Measurements from ENCODE around the gene PHLDB1. TPM values are rescaled to one million over a fixed set of nuclear protein-coding genes. Genes with fewer than 3 reads are reported as not detected.

PHLDB1 gene
- total RNA-seq, 1 experiment from 2014 or later, result 36.2 TPM

DNA sequence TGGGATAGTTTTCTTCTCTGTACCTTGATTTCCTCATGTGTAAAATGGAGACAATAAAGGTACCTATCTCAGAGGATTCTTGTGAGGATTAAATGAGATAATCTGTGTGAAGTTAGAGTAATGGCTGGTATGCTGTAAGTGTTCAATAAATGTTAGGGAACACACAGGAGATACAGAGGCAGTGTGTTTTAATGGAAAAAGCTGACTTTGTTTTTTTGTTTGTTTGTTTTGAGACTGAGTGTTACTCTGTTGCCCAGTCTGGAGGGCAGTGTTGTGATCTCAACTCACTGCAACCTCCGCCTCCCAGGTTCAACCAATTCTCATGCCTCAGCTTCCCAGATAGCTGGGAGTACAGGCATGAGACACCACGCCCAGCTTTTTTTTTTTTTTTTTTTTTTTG, 37.7 kb upstream of the PHLDB1 start:
- ChIA-PET RAD21 (ENCODE audit: low non-redundant PET in 1 of 2, low total read pairs in 2 of 2, uncharacterized antibody in 2 of 2, unreplicated experiment in 2 of 2) (no interaction called here), CTCF (no interaction called here), POLR2A (no interaction called here)

More for the DNA sequence above, 37.7 kb upstream of the PHLDB1 start:
- Histone ChIP-seq H2AFZ (ENCODE audit: low read depth, low read length, poor library complexity, severe bottlenecking) (no peak overlapping the region), H3K9ac (ENCODE audit: low read length) (no peak overlapping the region), H3K27me3 (ENCODE audit: insufficient read depth, low read length) (no peaks in the 10 kb centered on the region), H3K9me2 (ENCODE audit: insufficient read depth) (no peaks in the 10 kb centered on the region), H3K9me3 (ENCODE audit: control insufficient read depth in 1 of 2, insufficient read depth in 1 of 2, low read depth in 1 of 2, low read length in 2 of 2) (no peaks in the 10 kb centered on the region), H3K4me3 (replicated peaks in 1 of 2; ENCODE audit: low read depth in 1 of 2, low read length in 2 of 2) (no peak overlapping the region), H3K4me1 (ENCODE audit: control insufficient read depth in 1 of 2, insufficient read depth in 2 of 2, low read length in 2 of 2) (peaks cover 8 to 38% of the 10 kb centered on the region in 2 experiments), H3K4me2 (ENCODE audit: low read length) (no peak overlapping the region), H3K79me2 (ENCODE audit: insufficient read depth, low read length) (peaks cover 25% of the 10 kb centered on the region), H3K27ac (ENCODE audit: low read depth, low read length) (no peak overlapping the region), H3K36me3 (ENCODE audit: control insufficient read depth in 1 of 2, insufficient read depth in 2 of 2, low read length in 2 of 2) (no peaks in the 10 kb centered on the region), H4K20me1 (ENCODE audit: insufficient read depth) (peaks cover 6% of the 10 kb centered on the region; the same call in 1 of the 2 replicates)
- no peak for DNase-seq (ENCODE audit: low read depth, low spot score)
- intact Hi-C loops (cut with micrococcal nuclease), result no loop called here
- BruUV-seq (replicated peaks), result no TSS peak
- TF ChIP-seq FOSL1 (IDR thresholded peaks at IDR 0.05; ENCODE audit: low read depth) (no peak), CEBPB (IDR thresholded peaks at IDR 0.05; ENCODE audit: low read depth) (no peak), EZH2phosphoT487 (IDR thresholded peaks at IDR 0.05; ENCODE audit: borderline replicate concordance) (no peak), JUND (IDR thresholded peaks at IDR 0.05) (no peak), EGR1 (IDR thresholded peaks at IDR 0.05; ENCODE audit: low read depth) (no peak), ZBTB33 (IDR thresholded peaks at IDR 0.05; ENCODE audit: extremely low read depth, insufficient replicate concordance, low read length) (no peak), RAD21 (IDR thresholded peaks at IDR 0.05; ENCODE audit: low read depth) (no peak), POLR2A (IDR thresholded peaks at IDR 0.05; ENCODE audit: borderline replicate concordance, extremely low read depth, insufficient read depth, insufficient read length) (no peak), EZH2 (IDR thresholded peaks at IDR 0.05) (no peak), CBX3 (IDR thresholded peaks at IDR 0.05; ENCODE audit: low read depth) (no peak), ZNF274 (IDR thresholded peaks at IDR 0.05; ENCODE audit: low read depth, low read length) (no peak), SRF (IDR thresholded peaks at IDR 0.05; ENCODE audit: low read depth) (no peak), TCF7L2 (IDR thresholded peaks at IDR 0.05; ENCODE audit: borderline replicate concordance, extremely low read depth, insufficient read depth, insufficient read length) (no peak), SIN3A (IDR thresholded peaks at IDR 0.05; ENCODE audit: low read depth) (no peak), MAX (IDR thresholded peaks at IDR 0.05) (no peak)
- TF ChIP-seq, protein P1, sequence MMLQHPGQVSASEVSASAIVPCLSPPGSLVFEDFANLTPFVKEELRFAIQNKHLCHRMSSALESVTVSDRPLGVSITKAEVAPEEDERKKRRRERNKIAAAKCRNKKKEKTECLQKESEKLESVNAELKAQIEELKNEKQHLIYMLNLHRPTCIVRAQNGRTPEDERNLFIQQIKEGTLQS (IDR thresholded peaks at IDR 0.05), result no peak
- TF ChIP-seq, protein P2, sequence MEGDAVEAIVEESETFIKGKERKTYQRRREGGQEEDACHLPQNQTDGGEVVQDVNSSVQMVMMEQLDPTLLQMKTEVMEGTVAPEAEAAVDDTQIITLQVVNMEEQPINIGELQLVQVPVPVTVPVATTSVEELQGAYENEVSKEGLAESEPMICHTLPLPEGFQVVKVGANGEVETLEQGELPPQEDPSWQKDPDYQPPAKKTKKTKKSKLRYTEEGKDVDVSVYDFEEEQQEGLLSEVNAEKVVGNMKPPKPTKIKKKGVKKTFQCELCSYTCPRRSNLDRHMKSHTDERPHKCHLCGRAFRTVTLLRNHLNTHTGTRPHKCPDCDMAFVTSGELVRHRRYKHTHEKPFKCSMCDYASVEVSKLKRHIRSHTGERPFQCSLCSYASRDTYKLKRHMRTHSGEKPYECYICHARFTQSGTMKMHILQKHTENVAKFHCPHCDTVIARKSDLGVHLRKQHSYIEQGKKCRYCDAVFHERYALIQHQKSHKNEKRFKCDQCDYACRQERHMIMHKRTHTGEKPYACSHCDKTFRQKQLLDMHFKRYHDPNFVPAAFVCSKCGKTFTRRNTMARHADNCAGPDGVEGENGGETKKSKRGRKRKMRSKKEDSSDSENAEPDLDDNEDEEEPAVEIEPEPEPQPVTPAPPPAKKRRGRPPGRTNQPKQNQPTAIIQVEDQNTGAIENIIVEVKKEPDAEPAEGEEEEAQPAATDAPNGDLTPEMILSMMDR (IDR thresholded peaks at IDR 0.05 in 2 of 3, conservative IDR thresholded peaks at IDR 0.05 in 1 of 3; ENCODE audit: borderline replicate concordance in 1 of 3, insufficient read depth in 1 of 3, low read depth in 2 of 3, low read length in 2 of 3), result no peak
- TF ChIP-seq, protein P3, sequence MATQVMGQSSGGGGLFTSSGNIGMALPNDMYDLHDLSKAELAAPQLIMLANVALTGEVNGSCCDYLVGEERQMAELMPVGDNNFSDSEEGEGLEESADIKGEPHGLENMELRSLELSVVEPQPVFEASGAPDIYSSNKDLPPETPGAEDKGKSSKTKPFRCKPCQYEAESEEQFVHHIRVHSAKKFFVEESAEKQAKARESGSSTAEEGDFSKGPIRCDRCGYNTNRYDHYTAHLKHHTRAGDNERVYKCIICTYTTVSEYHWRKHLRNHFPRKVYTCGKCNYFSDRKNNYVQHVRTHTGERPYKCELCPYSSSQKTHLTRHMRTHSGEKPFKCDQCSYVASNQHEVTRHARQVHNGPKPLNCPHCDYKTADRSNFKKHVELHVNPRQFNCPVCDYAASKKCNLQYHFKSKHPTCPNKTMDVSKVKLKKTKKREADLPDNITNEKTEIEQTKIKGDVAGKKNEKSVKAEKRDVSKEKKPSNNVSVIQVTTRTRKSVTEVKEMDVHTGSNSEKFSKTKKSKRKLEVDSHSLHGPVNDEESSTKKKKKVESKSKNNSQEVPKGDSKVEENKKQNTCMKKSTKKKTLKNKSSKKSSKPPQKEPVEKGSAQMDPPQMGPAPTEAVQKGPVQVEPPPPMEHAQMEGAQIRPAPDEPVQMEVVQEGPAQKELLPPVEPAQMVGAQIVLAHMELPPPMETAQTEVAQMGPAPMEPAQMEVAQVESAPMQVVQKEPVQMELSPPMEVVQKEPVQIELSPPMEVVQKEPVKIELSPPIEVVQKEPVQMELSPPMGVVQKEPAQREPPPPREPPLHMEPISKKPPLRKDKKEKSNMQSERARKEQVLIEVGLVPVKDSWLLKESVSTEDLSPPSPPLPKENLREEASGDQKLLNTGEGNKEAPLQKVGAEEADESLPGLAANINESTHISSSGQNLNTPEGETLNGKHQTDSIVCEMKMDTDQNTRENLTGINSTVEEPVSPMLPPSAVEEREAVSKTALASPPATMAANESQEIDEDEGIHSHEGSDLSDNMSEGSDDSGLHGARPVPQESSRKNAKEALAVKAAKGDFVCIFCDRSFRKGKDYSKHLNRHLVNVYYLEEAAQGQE (IDR thresholded peaks at IDR 0.05; ENCODE audit: low read depth), result no peak
- no peak for ATAC-seq

Data from HCT116 (cell line).